ENCODE measurements around the gene GPR176.
A peak's percentile ranks its signal among the peaks of the same experiment; 100 is the strongest.

The GPR176 gene

DNA sequence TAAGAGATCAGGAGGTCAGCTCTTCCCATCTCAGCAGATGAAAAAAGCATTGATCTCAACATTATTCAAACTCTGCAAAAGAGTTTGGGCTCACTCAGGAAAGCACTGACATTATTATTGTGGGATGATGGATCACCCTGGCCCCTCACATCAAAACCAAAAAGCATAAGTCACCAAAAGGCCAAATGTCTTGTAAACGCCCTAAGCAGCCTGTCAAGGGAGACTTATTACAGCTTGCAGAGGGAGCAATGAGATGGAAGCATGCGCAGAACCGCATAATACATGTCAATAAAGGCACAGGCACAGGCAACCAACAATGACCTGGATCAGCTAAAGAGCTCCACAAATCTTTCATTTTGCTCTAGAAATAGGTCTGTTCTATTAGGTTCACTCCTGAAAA lies 142.0 kb downstream of the GPR176 start:
- H3K79me1 ChIP-seq (ENCODE audit: low read depth, low read length), result no peaks in the 10 kb centered on the region
- no peak overlapping the region for H3K4me2 ChIP-seq (ENCODE audit: insufficient read depth, low read length, poor library complexity, severe bottlenecking)
- H3K36me3 ChIP-seq (replicated peaks in 1 of 2; ENCODE audit: control insufficient read depth in 2 of 2, insufficient read depth in 2 of 2, low read length in 2 of 2), result no peaks in the 10 kb centered on the region
- no peak overlapping the region for H4K91ac ChIP-seq (ENCODE audit: low read depth, low read length, poor library complexity)
- DNase-seq (ENCODE audit: low spot score), result no peak
- H3K9ac ChIP-seq (ENCODE audit: low read depth, low read length, poor library complexity), result no peak overlapping the region
- H4K8ac ChIP-seq (ENCODE audit: low read depth, low read length), result no peak overlapping the region
- peak overlapping the region in 1 of 2 donors; percentile 30 for H3K4me3 ChIP-seq (ENCODE audit: low read length in 2 of 2)
- H3K27me3 ChIP-seq (ENCODE audit: control insufficient read depth in 3 of 3, insufficient read depth in 3 of 3, low read depth in 1 of 3, low read length in 3 of 3), result no peaks in the 10 kb centered on the region
- H3K14ac ChIP-seq (ENCODE audit: low read length), result no peak overlapping the region
- no peak overlapping the region for H3K27ac ChIP-seq (replicated peaks; ENCODE audit: low read length)
- H2AFZ ChIP-seq (ENCODE audit: low read length), result peak overlapping the region; percentile 74
- H3K23ac ChIP-seq (ENCODE audit: low read depth, low read length, poor library complexity), result no peak overlapping the region
- H3K4me1 ChIP-seq (ENCODE audit: control insufficient read depth in 2 of 2, insufficient read depth in 1 of 2, low read depth in 1 of 2, low read length in 2 of 2), result peaks cover 6 to 10% of the 10 kb centered on the region in 2 donors
- no peak overlapping the region for H2BK15ac ChIP-seq (ENCODE audit: low read length)
- H3K4ac ChIP-seq (ENCODE audit: low read length), result no peak overlapping the region
- peaks cover 0 to 7% of the 10 kb centered on the region in 2 donors for H3K9me3 ChIP-seq (replicated peaks in 1 of 2; ENCODE audit: control insufficient read depth in 2 of 2, insufficient read depth in 1 of 2, low read depth in 1 of 2, low read length in 2 of 2)
- H2BK120ac ChIP-seq (ENCODE audit: low read depth, low read length), result no peak overlapping the region
- H3K18ac ChIP-seq (ENCODE audit: low read length), result no peak overlapping the region
- no CpG with 5 or more reads among the region's 3 CpGs for WGBS, 2 donors (ENCODE audit: extremely low coverage in 2 of 2, insufficient read length in 2 of 2, insufficient replicate concordance in 1 of 2)
- H2AK5ac ChIP-seq (ENCODE audit: low read depth, low read length), result no peak overlapping the region
- H2BK5ac ChIP-seq (ENCODE audit: low read length), result no peak overlapping the region
- no peak overlapping the region for H2BK12ac ChIP-seq (ENCODE audit: low read length)

DNA sequence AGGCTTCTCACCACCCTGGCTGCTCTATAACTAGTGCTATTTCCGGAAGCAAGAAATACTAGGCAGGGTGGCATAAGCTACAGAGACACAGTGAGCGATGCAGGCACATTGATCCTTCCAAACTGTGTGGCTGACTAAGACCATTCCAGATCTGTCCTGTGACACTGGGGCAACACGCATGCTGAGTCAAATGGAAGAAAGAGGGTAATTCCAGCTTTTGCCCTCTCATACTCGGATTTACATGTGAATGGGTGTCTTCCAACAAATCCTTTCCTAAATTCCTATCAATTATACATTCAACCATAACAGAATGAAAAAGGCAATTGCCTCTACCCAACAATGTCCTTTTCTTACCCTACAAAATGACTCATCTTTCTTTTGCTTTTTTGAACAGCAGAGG lies 142.6 kb downstream of the GPR176 start:
- DNase-seq (ENCODE audit: low spot score), result no peak
- peak overlapping the region in 1 of 2 donors; percentile 30 for H3K4me3 ChIP-seq (ENCODE audit: low read length in 2 of 2)
- H3K79me1 ChIP-seq (ENCODE audit: low read depth, low read length), result no peaks in the 10 kb centered on the region
- H3K14ac ChIP-seq (ENCODE audit: low read length), result no peak overlapping the region
- H4K91ac ChIP-seq (ENCODE audit: low read depth, low read length, poor library complexity), result no peak overlapping the region
- H3K9me3 ChIP-seq (replicated peaks in 1 of 2; ENCODE audit: control insufficient read depth in 2 of 2, insufficient read depth in 1 of 2, low read depth in 1 of 2, low read length in 2 of 2), result peaks cover 0 to 7% of the 10 kb centered on the region in 2 donors
- no peak overlapping the region for H2BK12ac ChIP-seq (ENCODE audit: low read length)
- H2BK15ac ChIP-seq (ENCODE audit: low read length), result no peak overlapping the region
- H3K18ac ChIP-seq (ENCODE audit: low read length), result no peak overlapping the region
- WGBS, 2 donors (ENCODE audit: extremely low coverage in 2 of 2, insufficient read length in 2 of 2, insufficient replicate concordance in 1 of 2), result no CpG with 5 or more reads among the region's 4 CpGs
- H2AFZ ChIP-seq (ENCODE audit: low read length), result peak overlapping the region; percentile 74
- H3K4me2 ChIP-seq (ENCODE audit: insufficient read depth, low read length, poor library complexity, severe bottlenecking), result no peak overlapping the region
- no peak overlapping the region for H4K8ac ChIP-seq (ENCODE audit: low read depth, low read length)
- no peak overlapping the region for H2AK5ac ChIP-seq (ENCODE audit: low read depth, low read length)
- no peak overlapping the region for H3K23ac ChIP-seq (ENCODE audit: low read depth, low read length, poor library complexity)
- peaks cover 6 to 10% of the 10 kb centered on the region in 2 donors for H3K4me1 ChIP-seq (ENCODE audit: control insufficient read depth in 2 of 2, insufficient read depth in 1 of 2, low read depth in 1 of 2, low read length in 2 of 2)
- no peak overlapping the region for H3K9ac ChIP-seq (ENCODE audit: low read depth, low read length, poor library complexity)
- H2BK120ac ChIP-seq (ENCODE audit: low read depth, low read length), result no peak overlapping the region
- H3K36me3 ChIP-seq (replicated peaks in 1 of 2; ENCODE audit: control insufficient read depth in 2 of 2, insufficient read depth in 2 of 2, low read length in 2 of 2), result no peaks in the 10 kb centered on the region
- no peak overlapping the region for H3K4ac ChIP-seq (ENCODE audit: low read length)
- no peaks in the 10 kb centered on the region for H3K27me3 ChIP-seq (ENCODE audit: control insufficient read depth in 3 of 3, insufficient read depth in 3 of 3, low read depth in 1 of 3, low read length in 3 of 3)
- no peak overlapping the region for H2BK5ac ChIP-seq (ENCODE audit: low read length)
- H3K27ac ChIP-seq (replicated peaks; ENCODE audit: low read length), result no peak overlapping the region

DNA sequence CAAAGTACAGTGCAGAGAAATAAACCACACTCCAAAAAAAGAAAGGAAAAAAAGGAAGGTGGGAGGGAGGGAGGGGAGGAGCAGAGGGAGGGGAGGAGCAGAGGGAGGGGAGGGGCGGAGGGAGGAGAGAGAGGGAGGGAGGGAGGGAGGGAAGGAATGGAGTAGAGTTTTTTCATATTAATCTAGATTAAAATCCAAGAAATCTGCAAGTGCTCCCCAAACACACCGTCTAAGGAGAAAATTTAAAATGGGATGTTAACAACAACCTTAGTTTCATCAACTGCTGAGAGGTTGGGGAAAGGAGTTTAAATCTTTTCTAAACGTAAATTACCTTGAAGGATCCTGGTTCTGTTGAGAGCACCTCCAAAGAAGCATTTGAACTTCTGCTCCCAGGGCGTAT lies 144.0 kb downstream of the GPR176 start:
- DNase-seq (ENCODE audit: low spot score), result no peak
- Histone ChIP-seq H3K36me3 (replicated peaks in 1 of 2; ENCODE audit: control insufficient read depth in 2 of 2, insufficient read depth in 2 of 2, low read length in 2 of 2) (no peaks in the 10 kb centered on the region), H3K27me3 (ENCODE audit: control insufficient read depth in 3 of 3, insufficient read depth in 3 of 3, low read depth in 1 of 3, low read length in 3 of 3) (no peaks in the 10 kb centered on the region), H3K4me1 (ENCODE audit: control insufficient read depth in 2 of 2, insufficient read depth in 1 of 2, low read depth in 1 of 2, low read length in 2 of 2) (peaks cover 10 to 14% of the 10 kb centered on the region in 2 donors), H3K4ac (ENCODE audit: low read length) (no peak overlapping the region), H3K4me2 (ENCODE audit: insufficient read depth, low read length, poor library complexity, severe bottlenecking) (no peak overlapping the region), H4K8ac (ENCODE audit: low read depth, low read length) (no peak overlapping the region), H2BK15ac (ENCODE audit: low read length) (no peak overlapping the region), H2BK12ac (ENCODE audit: low read length) (no peak overlapping the region), H3K27ac (replicated peaks; ENCODE audit: low read length) (no peak overlapping the region), H3K79me1 (ENCODE audit: low read depth, low read length) (no peaks in the 10 kb centered on the region), H3K18ac (ENCODE audit: low read length) (no peak overlapping the region), H2BK120ac (ENCODE audit: low read depth, low read length) (no peak overlapping the region), H2AFZ (ENCODE audit: low read length) (no peak overlapping the region), H3K14ac (ENCODE audit: low read length) (no peak overlapping the region), H3K9me3 (replicated peaks in 1 of 2; ENCODE audit: control insufficient read depth in 2 of 2, insufficient read depth in 1 of 2, low read depth in 1 of 2, low read length in 2 of 2) (peaks cover 0 to 3% of the 10 kb centered on the region in 2 donors), H3K23ac (ENCODE audit: low read depth, low read length, poor library complexity) (no peak overlapping the region), H4K91ac (ENCODE audit: low read depth, low read length, poor library complexity) (no peak overlapping the region), H2BK5ac (ENCODE audit: low read length) (no peak overlapping the region), H2AK5ac (ENCODE audit: low read depth, low read length) (no peak overlapping the region), H3K4me3 (ENCODE audit: low read length in 2 of 2) (no peak overlapping the region), H3K9ac (ENCODE audit: low read depth, low read length, poor library complexity) (no peak overlapping the region)
- whole genome bisulfite sequencing, 2 donors (ENCODE audit: extremely low coverage in 2 of 2, insufficient read length in 2 of 2, insufficient replicate concordance in 1 of 2), result no CpG with 5 or more reads among the region's 4 CpGs

DNA sequence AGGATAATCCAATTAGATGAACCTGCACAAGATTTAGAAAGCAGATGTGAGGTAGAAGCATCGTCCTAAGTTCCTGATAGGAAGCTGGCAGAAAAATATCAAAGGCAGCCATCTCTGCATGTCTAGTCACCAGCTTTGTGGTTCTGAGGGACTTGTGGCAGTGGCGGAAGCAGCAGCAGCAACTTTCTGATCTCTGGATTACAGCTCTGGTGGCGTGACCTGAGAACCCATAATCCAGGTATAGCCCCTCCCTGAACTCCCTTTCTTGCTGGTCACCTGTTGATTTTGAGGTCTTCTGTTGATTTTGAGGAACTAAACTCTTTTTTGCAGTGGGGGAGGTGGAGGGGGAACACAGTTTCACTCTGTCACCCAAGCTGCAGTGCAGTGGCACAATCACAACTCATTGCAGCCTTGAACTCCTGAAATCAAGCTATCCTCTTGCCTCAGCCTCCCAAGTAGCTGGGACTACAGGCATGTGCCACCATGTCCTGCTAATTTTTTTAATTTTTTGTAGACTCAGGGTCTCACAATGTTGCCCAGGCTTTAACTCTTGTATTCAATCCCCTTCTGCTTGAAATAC lies 145.3 kb downstream of the GPR176 start:
- WGBS, 2 donors (ENCODE audit: extremely low coverage in 2 of 2, insufficient read length in 2 of 2, insufficient replicate concordance in 1 of 2), result no CpG with 5 or more reads among the region's 3 CpGs
- Histone ChIP-seq H2BK5ac (ENCODE audit: low read length) (no peak overlapping the region), H3K14ac (ENCODE audit: low read length) (no peak overlapping the region), H3K79me1 (ENCODE audit: low read depth, low read length) (no peaks in the 10 kb centered on the region), H2BK12ac (ENCODE audit: low read length) (no peak overlapping the region), H3K27ac (replicated peaks; ENCODE audit: low read length) (no peak overlapping the region), H3K4me3 (ENCODE audit: low read length in 2 of 2) (no peak overlapping the region), H3K4me1 (ENCODE audit: control insufficient read depth in 2 of 2, insufficient read depth in 1 of 2, low read depth in 1 of 2, low read length in 2 of 2) (peaks cover 10 to 15% of the 10 kb centered on the region in 2 donors), H3K36me3 (replicated peaks in 1 of 2; ENCODE audit: control insufficient read depth in 2 of 2, insufficient read depth in 2 of 2, low read length in 2 of 2) (no peaks in the 10 kb centered on the region), H2BK120ac (ENCODE audit: low read depth, low read length) (no peak overlapping the region), H3K4me2 (ENCODE audit: insufficient read depth, low read length, poor library complexity, severe bottlenecking) (no peak overlapping the region), H3K23ac (ENCODE audit: low read depth, low read length, poor library complexity) (no peak overlapping the region), H2AFZ (ENCODE audit: low read length) (no peak overlapping the region), H3K9ac (ENCODE audit: low read depth, low read length, poor library complexity) (no peak overlapping the region), H3K4ac (ENCODE audit: low read length) (no peak overlapping the region), H2AK5ac (ENCODE audit: low read depth, low read length) (no peak overlapping the region), H4K91ac (ENCODE audit: low read depth, low read length, poor library complexity) (no peak overlapping the region), H3K9me3 (replicated peaks in 1 of 2; ENCODE audit: control insufficient read depth in 2 of 2, insufficient read depth in 1 of 2, low read depth in 1 of 2, low read length in 2 of 2) (no peaks in the 10 kb centered on the region), H3K27me3 (ENCODE audit: control insufficient read depth in 3 of 3, insufficient read depth in 3 of 3, low read depth in 1 of 3, low read length in 3 of 3) (no peaks in the 10 kb centered on the region), H4K8ac (ENCODE audit: low read depth, low read length) (no peak overlapping the region), H2BK15ac (ENCODE audit: low read length) (no peak overlapping the region), H3K18ac (ENCODE audit: low read length) (no peak overlapping the region)
- no peak for DNase-seq (ENCODE audit: low spot score)

Data from neuronal stem cell (in vitro differentiated cells).